Stimulated activated CD8-positive, alpha-beta memory T cell treated with anti-CD3 and anti-CD28 coated beads, Interleukin-7, amount 100 ng/mL, for 1 hour (primary cell): Measurements from ENCODE around the gene SUCLA2.

Experiments
- DNase-seq, 2 donors: peaks; one replicate each; pipeline ENCODE4 v3.0.0-alpha.2; 2020; ENCODE audit warnings: low read depth in 2 of 2

The SUCLA2 gene

DNA sequence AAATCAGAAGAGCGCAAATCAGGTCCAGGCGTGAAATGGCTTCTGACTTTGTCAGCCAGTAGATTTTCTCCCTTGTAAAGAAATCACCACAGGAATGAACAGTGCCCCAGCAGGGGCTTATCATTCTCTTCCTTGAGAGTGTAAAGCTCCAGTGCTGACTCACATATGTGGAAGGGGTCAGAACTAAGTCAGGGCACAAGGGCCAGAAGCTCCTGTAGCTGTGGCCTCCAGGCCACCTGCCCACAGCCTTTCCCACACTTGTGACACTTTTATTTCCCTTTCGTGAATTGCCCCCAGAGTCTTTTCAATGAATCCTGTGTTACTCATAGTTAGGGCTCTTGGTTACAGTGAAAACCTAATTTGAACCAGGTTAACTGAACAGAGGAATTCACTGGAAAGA lies 99.6 kb downstream of the SUCLA2 start:
- no peak for DNase-seq

DNA sequence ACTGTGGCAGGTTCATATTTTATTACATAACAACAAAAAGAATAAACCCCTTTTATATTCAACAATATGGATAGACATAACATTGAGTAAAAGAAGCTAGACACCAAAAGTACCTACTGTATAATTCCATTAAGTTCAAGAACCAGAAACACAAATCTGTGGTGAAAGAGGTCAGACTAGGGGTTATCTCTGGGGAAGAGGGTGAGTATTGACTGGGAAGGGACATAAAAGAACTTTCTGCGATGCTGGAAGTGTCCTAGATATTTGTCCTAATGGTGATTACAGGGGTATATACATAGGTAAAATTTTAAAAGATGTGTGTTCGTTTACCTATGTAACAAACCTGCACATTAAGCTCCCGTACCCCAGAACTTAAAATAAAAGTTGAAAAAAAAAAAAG lies 103.0 kb downstream of the SUCLA2 start:
- no peak for DNase-seq

DNA sequence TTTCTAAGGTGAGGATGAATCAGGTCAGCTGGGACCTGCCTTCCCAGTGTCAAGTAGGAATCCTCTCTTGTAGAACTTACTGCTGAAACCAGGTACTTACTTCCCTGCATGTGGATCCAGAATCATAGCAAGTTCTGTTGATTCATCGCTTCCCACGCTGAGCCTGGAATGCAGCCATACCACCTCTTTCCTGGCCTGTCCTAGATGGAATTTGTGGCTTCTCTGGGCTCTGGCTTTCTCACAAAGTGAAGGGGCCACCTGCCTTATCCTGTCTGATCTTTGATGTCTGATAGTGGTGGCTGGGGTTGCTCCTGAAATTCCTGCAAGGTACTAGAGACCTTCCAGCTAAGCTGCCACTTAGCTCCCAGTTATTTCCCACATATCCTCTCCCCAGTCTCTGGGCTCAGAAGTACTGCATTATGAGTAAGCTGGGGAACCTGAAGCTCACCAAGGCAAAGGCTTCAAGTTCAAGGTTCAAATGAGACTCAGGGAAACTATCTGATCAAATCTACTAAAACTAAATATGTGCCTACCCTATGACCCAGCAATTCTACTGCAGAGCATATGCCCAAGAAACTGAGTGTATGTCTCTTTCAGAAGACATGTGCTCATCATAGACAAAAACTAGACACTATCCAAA lies 103.5 kb downstream of the SUCLA2 start:
- no peak for DNase-seq

DNA sequence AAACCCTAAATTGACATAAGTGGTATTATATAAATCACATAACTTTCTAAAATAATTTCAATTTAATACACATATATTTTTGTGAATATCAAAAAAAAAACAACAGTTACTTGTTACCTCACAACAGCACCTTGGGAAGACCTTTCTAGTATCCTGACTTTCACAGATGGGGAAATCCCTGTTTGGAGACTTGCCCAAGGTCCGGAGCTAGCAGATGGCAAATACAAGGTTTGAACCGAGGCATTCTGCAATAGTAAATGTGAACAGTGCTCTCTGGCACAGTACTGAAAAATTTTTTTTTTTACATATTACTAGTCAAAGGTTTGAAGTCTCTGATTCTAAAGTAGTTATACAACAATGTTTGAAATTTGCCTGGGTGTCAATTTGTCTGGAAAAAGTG lies 104.5 kb downstream of the SUCLA2 start:
- no peak for DNase-seq

DNA sequence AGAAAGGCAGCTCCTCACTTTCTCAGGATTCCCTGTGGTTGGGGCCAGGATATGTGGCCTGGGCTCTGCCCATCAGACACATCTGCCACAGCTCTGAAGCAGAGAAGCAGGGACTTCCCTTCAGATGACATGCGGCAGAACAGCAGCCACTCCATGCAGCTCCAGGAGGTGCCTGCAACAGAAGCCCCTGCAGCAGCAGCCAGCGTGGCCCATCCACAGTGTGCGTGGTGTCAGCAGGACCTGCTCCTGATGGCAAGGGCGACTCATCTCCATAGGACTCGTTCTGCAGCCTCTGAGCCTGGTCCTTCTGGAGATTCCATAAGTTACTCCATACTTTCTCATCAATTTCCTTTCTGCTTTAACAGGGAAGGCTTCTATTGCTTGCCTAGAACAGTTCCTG lies 105.0 kb downstream of the SUCLA2 start:
- DNase-seq, result no peak

DNA sequence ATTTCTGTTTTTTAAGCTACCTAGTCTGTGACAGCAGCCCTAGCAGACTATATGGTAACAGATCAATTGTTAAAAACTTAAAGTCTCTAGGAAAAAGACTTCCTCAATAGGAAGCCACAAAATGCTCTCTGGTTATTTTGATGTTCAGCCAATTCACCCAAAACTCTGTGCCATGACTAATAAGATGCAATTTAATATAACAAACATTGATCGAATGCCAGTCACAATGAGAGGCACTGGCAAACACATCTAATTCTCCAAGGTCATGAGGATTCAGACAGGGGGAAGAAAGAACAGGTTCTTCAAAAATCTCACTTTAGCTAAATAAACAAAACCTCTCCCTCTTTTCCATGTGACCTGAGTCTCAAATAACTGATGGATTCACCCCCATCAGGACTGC lies 107.5 kb downstream of the SUCLA2 start:
- no peak for DNase-seq
